ENCODE data around the gene SLC35G1.

- no peak for TF ChIP-seq EZH2 (IDR thresholded peaks at IDR 0.05; ENCODE audit: low read depth)
- TF ChIP-seq, protein P1, sequence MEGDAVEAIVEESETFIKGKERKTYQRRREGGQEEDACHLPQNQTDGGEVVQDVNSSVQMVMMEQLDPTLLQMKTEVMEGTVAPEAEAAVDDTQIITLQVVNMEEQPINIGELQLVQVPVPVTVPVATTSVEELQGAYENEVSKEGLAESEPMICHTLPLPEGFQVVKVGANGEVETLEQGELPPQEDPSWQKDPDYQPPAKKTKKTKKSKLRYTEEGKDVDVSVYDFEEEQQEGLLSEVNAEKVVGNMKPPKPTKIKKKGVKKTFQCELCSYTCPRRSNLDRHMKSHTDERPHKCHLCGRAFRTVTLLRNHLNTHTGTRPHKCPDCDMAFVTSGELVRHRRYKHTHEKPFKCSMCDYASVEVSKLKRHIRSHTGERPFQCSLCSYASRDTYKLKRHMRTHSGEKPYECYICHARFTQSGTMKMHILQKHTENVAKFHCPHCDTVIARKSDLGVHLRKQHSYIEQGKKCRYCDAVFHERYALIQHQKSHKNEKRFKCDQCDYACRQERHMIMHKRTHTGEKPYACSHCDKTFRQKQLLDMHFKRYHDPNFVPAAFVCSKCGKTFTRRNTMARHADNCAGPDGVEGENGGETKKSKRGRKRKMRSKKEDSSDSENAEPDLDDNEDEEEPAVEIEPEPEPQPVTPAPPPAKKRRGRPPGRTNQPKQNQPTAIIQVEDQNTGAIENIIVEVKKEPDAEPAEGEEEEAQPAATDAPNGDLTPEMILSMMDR (conservative IDR thresholded peaks at IDR 0.05): no peak
Observed at GRCh38 chr10:93876381-93876780, 17.4 kb upstream of the SLC35G1 start.
